Liver (tissue), 3 donors: ENCODE results near the gene ZNF558.

Experiments used
- CTCF ChIP-seq: fragments of 150-350 bp; IDR thresholded peaks from 2 replicates; pipeline ENCODE4 v1.5.1; 2017; ENCODE audit warnings: improper control_type of control experiment, low read depth, low read length; ENCODE audit not compliant: missing input control
- EGR1 ChIP-seq, 2 donors: IDR thresholded peaks; 2 replicates each; pipeline ENCODE4 v1.6.1; 2016 to 2018; ENCODE audit warnings: antibody characterized with exemption in 2 of 2, low read depth in 2 of 2
- RAD21 ChIP-seq, 2 donors: IDR thresholded peaks; 2 replicates each; pipeline ENCODE4 v1.6.1; 2016; ENCODE audit warnings: antibody characterized with exemption in 2 of 2, mild to moderate bottlenecking in 2 of 2
- RXRA ChIP-seq, 2 donors: IDR thresholded peaks; 2 replicates each; pipeline ENCODE4 v1.6.1; 2017 to 2018; ENCODE audit warnings: antibody characterized with exemption in 2 of 2, mild to moderate bottlenecking in 1 of 2
- ZBTB33 ChIP-seq: IDR thresholded peaks from 2 replicates; pipeline ENCODE4 v1.6.1; 2016; ENCODE audit warnings: antibody characterized with exemption
- TF ChIP-seq, protein P1 (sequence below): IDR thresholded peaks from 2 replicates; pipeline ENCODE4 v1.6.1; 2016; ENCODE audit warnings: antibody characterized with exemption
- donor health status: healthy.
- donor health status: healthy.

- no peak for TF ChIP-seq CTCF
- TF ChIP-seq, protein P1, sequence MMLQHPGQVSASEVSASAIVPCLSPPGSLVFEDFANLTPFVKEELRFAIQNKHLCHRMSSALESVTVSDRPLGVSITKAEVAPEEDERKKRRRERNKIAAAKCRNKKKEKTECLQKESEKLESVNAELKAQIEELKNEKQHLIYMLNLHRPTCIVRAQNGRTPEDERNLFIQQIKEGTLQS: no peak
- TF ChIP-seq RAD21 (IDR thresholded peaks at IDR 0.05): no peak
- TF ChIP-seq ZBTB33: no peak
- TF ChIP-seq EGR1 (IDR thresholded peaks at IDR 0.05; ENCODE audit: low read depth in 2 of 2): no peak
- TF ChIP-seq RXRA (IDR thresholded peaks at IDR 0.05): no peak
Observed at GRCh38 chr19:8866344-8866743, 34.2 kb upstream of the ZNF558 start.
